Measurements from ENCODE around the gene SCTR.

SCTR gene

GRCh38 chr2:119523952-119524694, at the start of gene SCTR:
Gene SCTR (minus strand): TSS chr2:119524483. CDS start chr2:119524226, 257 bp downstream.
- no peak for DNase-seq

GRCh38 chr2:119567292-119567691, 43.0 kb upstream of the SCTR start:
- DNase-seq = no peak

GRCh38 chr2:119565481-119565880, 41.2 kb upstream of the SCTR start:
- no peak for DNase-seq

DNA sequence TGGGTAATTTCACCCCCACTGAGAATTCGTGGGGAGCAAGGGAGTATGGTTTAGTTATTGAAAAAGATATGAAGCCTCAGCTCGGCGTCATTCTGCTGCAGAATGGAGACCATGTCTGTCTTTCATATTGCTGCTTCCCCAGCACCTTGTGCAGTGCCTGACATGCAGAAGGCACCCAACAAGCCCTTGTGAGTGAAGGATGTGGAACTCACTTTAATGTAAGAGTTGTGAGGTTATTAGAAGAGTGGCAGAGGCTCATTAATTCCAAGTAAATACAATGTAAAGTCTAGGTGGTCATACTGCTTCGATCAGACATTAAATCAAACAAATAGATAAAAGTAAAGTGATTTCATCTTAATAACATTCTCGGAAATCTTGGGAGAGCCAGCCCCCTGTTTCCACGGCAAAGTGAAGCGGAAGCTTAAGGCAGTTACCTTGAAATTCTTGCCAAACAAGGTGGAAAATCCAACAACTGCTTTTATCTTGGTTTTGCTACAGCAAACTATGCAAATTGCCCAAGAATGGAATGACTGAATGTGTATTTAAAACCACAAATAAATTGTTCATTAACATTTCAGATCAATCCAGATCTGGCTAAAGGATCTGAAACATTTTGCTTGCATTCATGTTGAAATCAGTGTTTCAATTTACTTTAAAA, 29.5 kb upstream of the SCTR start:
- DNase-seq = no peak

DNA sequence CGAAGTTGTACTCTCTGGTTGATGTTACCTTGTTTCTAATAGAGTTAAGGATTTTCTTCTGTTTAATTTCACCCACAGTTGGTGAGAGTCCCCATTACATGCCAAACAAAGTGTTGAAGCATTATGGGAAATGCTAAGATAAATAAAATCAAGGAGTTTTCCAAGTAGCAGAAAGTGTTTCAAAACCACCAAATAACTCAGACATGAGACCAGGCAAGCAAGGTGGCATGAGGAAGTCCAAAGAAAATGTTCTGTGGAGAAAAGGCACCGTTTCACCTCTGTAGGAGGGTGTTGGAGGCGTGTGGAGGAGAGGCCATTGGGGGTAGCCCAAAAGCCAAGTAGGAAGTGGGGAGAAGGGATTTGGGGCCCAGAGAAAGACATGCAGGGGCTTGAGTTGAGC, 28.6 kb upstream of the SCTR start:
- DNase-seq = no peak

DNA sequence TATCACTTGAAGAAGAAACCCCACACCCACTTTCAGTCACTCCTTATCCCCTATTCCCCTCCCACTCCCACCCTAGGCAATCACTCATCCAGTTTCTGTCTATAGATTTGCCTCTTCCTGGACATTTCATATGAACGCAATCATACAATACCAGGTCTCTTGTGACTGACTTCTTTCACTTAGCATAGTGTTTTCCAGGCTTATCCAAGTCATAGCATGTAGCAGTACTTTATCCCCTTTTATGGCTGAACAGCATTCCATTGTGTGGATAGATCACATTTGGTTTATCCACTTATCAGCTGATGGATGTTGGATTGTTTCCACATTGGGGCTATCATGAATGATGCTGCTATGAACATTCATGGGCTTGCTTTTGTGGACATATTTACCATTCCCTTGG, 26.6 kb upstream of the SCTR start:
- DNase-seq = no peak

- no peak for DNase-seq
These were observed 26.1 kb upstream of the SCTR start for GRCh38 chr2:119550346-119550745.

- no peak for DNase-seq
These were observed 25.0 kb upstream of the SCTR start for GRCh38 chr2:119549241-119549640.

- DNase-seq = no peak
These were observed 24.3 kb upstream of the SCTR start for GRCh38 chr2:119548516-119549120.

GRCh38 chr2:119546447-119546767, 22.1 kb upstream of the SCTR start:
- no peak for DNase-seq

DNA sequence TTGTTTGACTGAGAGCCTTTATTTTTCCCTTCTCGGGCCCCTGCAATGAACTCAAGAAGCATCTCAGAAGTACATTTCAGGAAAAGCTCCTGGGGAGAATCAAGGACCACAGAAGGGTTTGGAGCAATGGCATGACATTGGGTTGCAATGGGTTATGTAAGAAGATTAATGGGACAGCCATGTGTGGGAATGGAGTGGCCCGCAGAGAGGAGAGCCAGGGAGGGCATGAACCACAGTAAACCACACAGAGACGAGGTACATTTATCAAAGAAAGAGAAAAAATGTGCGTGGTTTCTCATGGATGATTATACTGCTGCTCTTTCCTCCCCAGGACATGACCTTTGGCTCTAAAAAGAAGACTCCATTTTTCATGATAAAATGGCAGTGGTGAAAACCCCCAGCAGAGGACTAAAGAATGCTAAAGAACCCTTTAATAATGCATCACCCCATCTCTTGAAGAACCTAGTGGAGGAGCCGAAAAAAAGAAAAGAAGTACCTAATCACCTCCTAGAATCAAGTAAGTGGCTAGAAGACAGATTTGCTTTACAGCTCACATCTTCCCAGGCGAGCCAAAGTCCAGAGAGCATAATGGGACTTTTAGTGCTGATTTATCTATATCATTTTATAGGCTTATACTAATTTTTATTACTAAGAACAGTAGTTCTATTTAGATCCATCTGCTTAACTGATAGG, 21.6 kb upstream of the SCTR start:
- no peak for DNase-seq

DNA sequence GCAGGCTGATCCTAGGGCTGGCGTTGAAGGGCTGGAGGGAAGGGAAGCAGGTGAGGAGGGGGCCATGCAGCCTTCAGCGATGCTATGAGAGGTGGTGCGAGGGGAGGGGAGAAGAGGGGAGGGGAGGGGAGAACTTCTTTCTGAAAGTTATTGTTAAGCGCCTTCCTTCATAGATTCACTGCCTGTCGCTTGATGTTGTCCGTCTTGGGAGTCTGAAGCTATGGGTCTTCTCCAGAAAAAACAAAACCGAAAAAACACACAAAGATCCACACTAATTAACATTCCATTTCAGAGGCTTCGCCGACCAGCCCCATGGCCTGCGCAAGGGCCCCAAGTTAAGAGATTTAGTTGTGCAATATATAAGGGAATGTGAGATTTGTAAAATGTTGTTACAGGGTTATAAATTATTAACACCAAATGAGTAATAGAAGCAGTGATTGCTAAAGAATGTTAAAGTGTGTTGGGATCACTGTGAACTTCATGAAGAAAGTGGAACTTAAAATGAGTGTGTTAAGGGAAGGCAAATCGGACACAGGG, 20.7 kb upstream of the SCTR start:
- no peak for DNase-seq

- peak; percentile 7 for DNase-seq
These were observed 20.0 kb upstream of the SCTR start, which contains the start of gene CFAP221 for GRCh38 chr2:119544075-119544938. Gene CFAP221 (plus strand): TSS chr2:119544449. CDS start chr2:119546132, 1,683 bp downstream.

DNA sequence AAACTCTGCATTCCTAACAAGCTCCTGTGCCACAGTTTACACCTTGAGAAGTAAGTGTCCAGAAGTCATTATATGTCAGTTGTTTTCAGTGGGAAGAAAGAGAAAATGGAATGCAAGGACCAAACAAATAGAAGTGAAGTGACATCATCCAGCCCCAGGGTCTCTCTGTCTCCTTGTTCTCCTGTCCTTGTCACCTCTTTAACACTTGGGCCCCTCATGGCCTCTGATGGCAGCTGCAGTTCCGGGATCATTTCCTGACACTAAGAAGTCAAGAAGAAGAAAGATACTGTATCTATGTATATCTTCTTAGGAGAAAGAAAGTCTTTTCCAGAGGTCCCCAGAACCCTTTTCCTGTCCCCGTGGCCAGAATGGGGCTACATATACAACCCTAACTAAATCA, 17.2 kb upstream of the SCTR start:
- no peak for DNase-seq

GRCh38 chr2:119537792-119538191, 13.5 kb upstream of the SCTR start:
- DNase-seq = no peak

DNA sequence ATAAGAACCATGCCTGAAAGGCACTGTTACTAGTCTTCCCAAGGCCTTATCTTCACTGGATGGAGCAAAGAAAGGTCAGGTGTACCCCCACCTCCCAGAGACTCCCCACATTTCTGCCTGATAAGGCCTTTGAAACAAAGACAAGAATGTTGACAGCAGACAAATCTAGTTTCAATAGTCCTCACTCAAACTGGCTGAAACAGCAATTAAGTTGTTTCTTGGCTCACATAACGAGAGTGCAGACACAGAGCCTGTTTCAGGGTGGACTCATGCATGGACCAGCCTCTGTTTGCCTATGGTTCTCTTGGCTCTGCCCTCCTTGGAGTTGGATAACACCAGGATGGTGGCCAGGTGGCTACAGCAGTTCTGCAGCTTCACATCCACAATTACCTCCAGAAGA, 12.4 kb upstream of the SCTR start:
- DNase-seq = no peak

DNA sequence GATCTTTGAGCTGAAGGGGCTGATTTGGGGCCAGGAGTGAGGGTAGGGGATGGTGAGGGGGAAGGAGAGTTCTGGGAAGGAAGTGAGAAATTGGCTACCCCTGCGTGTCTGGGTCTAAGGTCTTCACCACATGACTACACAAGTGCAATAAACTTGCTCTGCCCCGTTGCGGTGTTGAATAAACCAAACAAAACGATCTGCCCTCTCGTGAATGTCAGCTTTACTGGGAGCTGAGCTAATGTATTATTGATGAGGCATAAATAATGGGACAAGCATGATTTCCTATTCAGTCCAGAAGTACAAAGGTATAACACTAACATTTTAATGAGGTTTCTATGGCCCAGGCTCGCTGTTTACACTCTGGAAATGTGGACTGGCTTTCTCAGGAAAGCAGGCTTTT, 11.9 kb upstream of the SCTR start:
- no peak for DNase-seq

- DNase-seq = no peak
These were observed 9.3 kb upstream of the SCTR start for GRCh38 chr2:119533560-119533959.

GRCh38 chr2:119531292-119531691, 7.0 kb upstream of the SCTR start:
- no peak for DNase-seq

- no peak for DNase-seq
These were observed 3.7 kb upstream of the SCTR start for GRCh38 chr2:119527999-119528398.

DNA sequence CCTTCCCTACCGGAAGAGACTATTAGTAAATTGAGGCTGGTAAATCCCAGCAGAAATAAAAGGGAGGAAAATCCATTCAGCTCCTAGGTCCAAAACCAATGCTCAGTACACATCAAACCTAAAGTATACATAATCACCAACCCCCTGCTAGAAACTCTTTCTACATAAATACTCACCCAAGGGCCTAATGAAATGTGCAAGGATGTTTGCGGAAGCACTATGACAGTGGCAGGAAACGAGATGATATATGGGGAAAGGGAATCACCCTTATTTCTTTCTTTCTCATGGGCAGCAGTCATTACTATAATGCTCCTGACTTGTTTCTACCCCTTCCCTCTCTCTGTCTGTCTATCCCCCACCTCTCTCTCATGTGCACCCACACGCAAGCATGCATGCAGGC, 1.3 kb upstream of the SCTR start:
- DNase-seq = no peak

DNA sequence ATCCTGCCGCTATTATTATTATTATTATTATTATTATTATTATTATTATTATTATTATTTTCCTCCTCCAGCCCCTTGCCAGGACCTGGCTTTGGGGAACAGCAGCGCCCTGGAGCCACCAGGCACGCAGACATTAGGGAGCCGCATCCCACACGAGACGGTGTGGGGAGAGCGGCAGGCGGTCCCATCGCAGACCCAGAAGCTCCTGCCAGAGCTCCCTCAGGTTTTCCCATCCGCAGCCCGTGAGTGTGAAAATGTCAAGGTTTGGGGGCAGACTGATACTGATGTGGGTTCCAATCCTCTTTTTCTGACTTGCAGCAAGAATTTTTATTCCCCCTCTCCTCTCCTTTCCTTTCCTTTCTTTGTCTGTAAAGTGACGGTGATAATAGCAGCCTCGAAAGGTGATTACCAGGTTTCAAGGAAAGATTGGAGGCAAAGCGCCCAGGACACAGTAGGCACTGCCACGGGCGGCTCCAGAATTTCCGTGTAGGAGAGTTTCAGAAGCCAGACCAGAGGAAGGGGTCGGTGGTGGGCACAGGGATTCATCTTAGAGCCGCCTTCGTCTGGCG, 816 bp downstream of the SCTR start:
- DNase-seq = no peak
